HAP-1 (cell line): ENCODE measurements around the gene ISG20.

Experiments used
- DNase-seq, 2 experiments: peaks; one replicate each; pipeline ENCODE4 v3.0.0-alpha.2; 2016 to 2020; ENCODE audit warnings: low spot score in 2 of 2
- H3K27me3 ChIP-seq: fragments of 250-450 bp; sonication (Bioruptor Pico); 2 replicates; pipeline ENCODE4 v1.5.1; 2020; ENCODE audit warnings: low read depth, mild to moderate bottlenecking, moderate library complexity
- H3K36me3 ChIP-seq: fragments of 250-450 bp; sonication (Bioruptor Pico); replicated peaks from 2 replicates; pipeline ENCODE4 v1.5.1; 2020; ENCODE audit warnings: mild to moderate bottlenecking
- H3K4me1 ChIP-seq: fragments of 250-450 bp; sonication (Bioruptor Pico); 2 replicates; pipeline ENCODE4 v1.5.1; 2020; ENCODE audit warnings: mild to moderate bottlenecking
- H3K4me3 ChIP-seq: fragments of 250-450 bp; sonication (Bioruptor Pico); 2 replicates; pipeline ENCODE4 v1.5.1; 2020; ENCODE audit warnings: mild to moderate bottlenecking, moderate library complexity
- H3K9me3 ChIP-seq: fragments of 250-450 bp; sonication (Bioruptor Pico); 2 replicates; pipeline ENCODE4 v1.5.1; 2020; ENCODE audit warnings: mild to moderate bottlenecking, moderate library complexity
- in situ Hi-C: fragments of 300-500 bp; cut with MboI; formaldehyde crosslinking; loops from 3 replicates; pipeline ENCODE4 v1.14.3; 2020; ENCODE audit warnings: low sequenced_read_pairs, inconsistent platforms, mixed read lengths

Gene ISG20

DNA sequence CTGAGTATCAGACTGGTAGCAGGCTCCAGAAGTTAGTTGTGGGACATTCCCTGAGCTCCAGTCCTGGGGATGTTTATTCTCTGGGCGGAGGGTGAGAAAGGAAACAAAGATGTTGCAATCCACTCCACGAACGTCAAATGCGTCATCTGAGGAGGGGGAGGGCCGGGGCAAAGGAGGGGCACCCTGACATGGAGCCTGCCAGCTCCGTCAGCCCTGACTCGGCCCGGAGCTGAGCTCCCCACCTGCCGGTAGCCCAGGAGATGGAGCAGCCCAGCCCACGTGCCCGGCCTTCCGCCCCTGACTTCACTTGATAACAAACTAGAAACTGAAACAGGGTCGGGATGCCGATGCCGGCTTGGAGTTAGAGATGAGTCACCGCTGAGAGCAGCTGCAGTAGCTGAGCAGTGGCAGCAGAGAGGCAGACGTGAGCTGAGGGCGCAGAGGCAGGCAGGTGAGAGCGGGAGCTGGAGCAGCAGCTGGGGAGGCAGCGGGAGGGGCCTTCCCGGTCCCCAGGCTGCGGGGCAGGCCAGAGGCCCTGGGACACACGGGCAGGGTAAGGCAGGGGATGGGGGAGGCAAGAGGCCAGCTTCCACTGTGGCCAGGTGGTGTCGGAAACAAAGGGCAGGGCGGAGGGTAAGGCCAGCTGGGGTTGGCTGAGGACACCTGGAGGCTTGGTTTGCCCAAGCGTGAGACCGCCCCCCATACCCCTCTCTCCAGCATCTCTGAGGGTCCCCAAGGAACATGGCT lies at the start of gene ISG20:
TSS of gene ISG20 (plus strand) at position 391 of the 747 bp plus-strand sequence. CDS start at position 742, 351 bp downstream.
- peak within 1 kb of the TSS; percentile 11 for H3K4me3 ChIP-seq
- peak; percentile 47 to 81 for DNase-seq
- no peaks in the 10 kb centered on the region for H3K9me3 ChIP-seq
- peaks cover 11% of the 10 kb centered on the region for H3K4me1 ChIP-seq
- H3K36me3 ChIP-seq, result peaks cover 21% of the 10 kb centered on the region
- H3K27me3 ChIP-seq, result no peaks in the 10 kb centered on the region
- in situ Hi-C loops, result no loop called here

GRCh38 chr15:88590759-88591158 lies 48.1 kb upstream of the ISG20 start:
- Histone ChIP-seq H3K36me3 (no peaks in the 10 kb centered on the region), H3K4me3 (no peak overlapping the region), H3K27me3 (peaks cover 29% of the 10 kb centered on the region), H3K4me1 (no peaks in the 10 kb centered on the region), H3K9me3 (no peaks in the 10 kb centered on the region)
- in situ Hi-C loops, result no loop called here
- no peak for DNase-seq

- no peak for DNase-seq
Observed at GRCh38 chr15:88591384-88591783, 47.4 kb upstream of the ISG20 start.

GRCh38 chr15:88603885-88604284 lies 34.9 kb upstream of the ISG20 start:
- H3K9me3 ChIP-seq, result no peaks in the 10 kb centered on the region
- DNase-seq, result no peak
- no peaks in the 10 kb centered on the region for H3K36me3 ChIP-seq
- peaks cover 54% of the 10 kb centered on the region for H3K27me3 ChIP-seq
- in situ Hi-C loops, result no loop called here
- H3K4me1 ChIP-seq, result peaks cover 4% of the 10 kb centered on the region; the same call in 1 of the 2 replicates
- H3K4me3 ChIP-seq, result no peak overlapping the region

More at GRCh38 chr15:88591384-88591783, 47.4 kb upstream of the ISG20 start:
- H3K36me3 ChIP-seq, result no peaks in the 10 kb centered on the region
- in situ Hi-C loops, result no loop called here
- H3K9me3 ChIP-seq, result no peaks in the 10 kb centered on the region
- no peaks in the 10 kb centered on the region for H3K4me1 ChIP-seq
- peaks cover 26% of the 10 kb centered on the region for H3K27me3 ChIP-seq
- no peak overlapping the region for H3K4me3 ChIP-seq

GRCh38 chr15:88604381-88605188 lies 34.2 kb upstream of the ISG20 start:
- Histone ChIP-seq H3K27me3 (peaks cover 61% of the 10 kb centered on the region), H3K4me3 (no peak overlapping the region)
- in situ Hi-C loops, result no loop called here

DNA sequence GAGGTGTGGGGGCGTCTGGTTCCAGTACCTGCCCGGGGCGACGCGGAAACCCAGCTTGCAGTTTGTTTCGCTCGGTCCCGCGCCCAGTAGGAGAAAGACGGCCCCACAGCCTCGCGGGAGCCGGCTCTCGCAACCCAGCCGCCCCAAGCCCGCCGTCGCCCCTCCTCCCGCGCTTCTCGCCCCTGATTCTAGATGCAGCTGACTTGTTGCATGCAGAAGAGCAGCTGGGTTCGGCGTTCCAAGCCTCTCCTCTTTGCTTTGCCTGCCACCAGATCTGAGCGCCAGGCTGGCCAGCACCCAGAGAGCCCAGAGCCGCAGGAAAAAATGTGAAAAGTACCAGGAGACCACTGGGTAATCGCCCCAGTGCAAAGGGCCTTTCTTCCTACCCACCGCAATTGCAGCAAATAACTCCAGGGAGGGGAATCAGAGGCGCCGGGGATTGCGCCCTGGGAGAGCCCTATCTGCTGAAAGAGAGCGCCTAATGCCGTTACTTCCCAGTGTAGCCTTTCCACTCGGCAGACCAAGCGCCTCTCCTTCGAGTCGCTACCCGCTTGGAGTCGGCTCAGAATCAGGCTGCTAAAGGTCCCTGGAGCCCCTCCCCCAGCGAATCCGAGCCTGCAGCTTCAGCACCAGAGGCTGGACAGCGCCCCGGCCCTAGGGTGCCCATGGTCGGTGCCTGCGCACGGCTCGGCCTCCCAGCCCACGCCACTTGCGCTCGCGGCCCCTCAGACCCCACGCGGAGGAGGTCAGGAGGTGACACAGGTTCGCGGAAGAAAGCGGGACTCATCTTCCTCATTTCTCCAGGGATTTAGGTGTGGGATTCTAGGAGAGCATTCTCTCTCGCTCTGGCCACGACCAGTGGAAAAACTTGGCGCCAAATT lies 33.4 kb upstream of the ISG20 start:
- no peaks in the 10 kb centered on the region for H3K9me3 ChIP-seq
- no peak overlapping the region for H3K4me3 ChIP-seq
- H3K4me1 ChIP-seq, result peaks cover 4% of the 10 kb centered on the region; the same call in 1 of the 2 replicates
- in situ Hi-C loops, result no loop called here
- H3K36me3 ChIP-seq, result no peaks in the 10 kb centered on the region
- peaks cover 70% of the 10 kb centered on the region for H3K27me3 ChIP-seq
- DNase-seq, result peak in 1 of 2 experiments; percentile 91

More at GRCh38 chr15:88604381-88605188, 34.2 kb upstream of the ISG20 start:
- Histone ChIP-seq H3K4me1 (peaks cover 4% of the 10 kb centered on the region; the same call in 1 of the 2 replicates), H3K9me3 (no peaks in the 10 kb centered on the region), H3K36me3 (no peaks in the 10 kb centered on the region)
- no peak for DNase-seq

GRCh38 chr15:88606070-88606794 lies 32.6 kb upstream of the ISG20 start:
- DNase-seq, result no peak
- Histone ChIP-seq H3K4me3 (no peak overlapping the region), H3K27me3 (peaks cover 76% of the 10 kb centered on the region), H3K9me3 (no peaks in the 10 kb centered on the region), H3K36me3 (no peaks in the 10 kb centered on the region), H3K4me1 (peaks cover 4% of the 10 kb centered on the region; the same call in 1 of the 2 replicates)
- in situ Hi-C loops, result no loop called here

GRCh38 chr15:88607951-88608350 lies 30.9 kb upstream of the ISG20 start:
- H3K36me3 ChIP-seq, result no peaks in the 10 kb centered on the region
- no peaks in the 10 kb centered on the region for H3K9me3 ChIP-seq
- peaks cover 3% of the 10 kb centered on the region; the same call in 1 of the 2 replicates for H3K4me1 ChIP-seq
- in situ Hi-C loops, result no loop called here
- no peak overlapping the region for H3K4me3 ChIP-seq
- no peak for DNase-seq
- H3K27me3 ChIP-seq, result peaks cover 76% of the 10 kb centered on the region

GRCh38 chr15:88608607-88609181 lies 30.1 kb upstream of the ISG20 start:
- Histone ChIP-seq H3K4me3 (no peak overlapping the region), H3K4me1 (no peaks in the 10 kb centered on the region; the same call in 1 of the 2 replicates), H3K27me3 (peaks cover 74% of the 10 kb centered on the region), H3K9me3 (no peaks in the 10 kb centered on the region), H3K36me3 (no peaks in the 10 kb centered on the region)
- no peak for DNase-seq
- in situ Hi-C loops, result no loop called here

- no peak overlapping the region for H3K4me3 ChIP-seq
- peaks cover 7% of the 10 kb centered on the region for H3K4me1 ChIP-seq
- H3K36me3 ChIP-seq, result no peaks in the 10 kb centered on the region
- H3K27me3 ChIP-seq, result peaks cover 65% of the 10 kb centered on the region
- in situ Hi-C loops, result no loop called here
- H3K9me3 ChIP-seq, result no peaks in the 10 kb centered on the region
- peak in 1 of 2 experiments; percentile 16 for DNase-seq
Observed at GRCh38 chr15:88609344-88610090, 29.3 kb upstream of the ISG20 start.

DNA sequence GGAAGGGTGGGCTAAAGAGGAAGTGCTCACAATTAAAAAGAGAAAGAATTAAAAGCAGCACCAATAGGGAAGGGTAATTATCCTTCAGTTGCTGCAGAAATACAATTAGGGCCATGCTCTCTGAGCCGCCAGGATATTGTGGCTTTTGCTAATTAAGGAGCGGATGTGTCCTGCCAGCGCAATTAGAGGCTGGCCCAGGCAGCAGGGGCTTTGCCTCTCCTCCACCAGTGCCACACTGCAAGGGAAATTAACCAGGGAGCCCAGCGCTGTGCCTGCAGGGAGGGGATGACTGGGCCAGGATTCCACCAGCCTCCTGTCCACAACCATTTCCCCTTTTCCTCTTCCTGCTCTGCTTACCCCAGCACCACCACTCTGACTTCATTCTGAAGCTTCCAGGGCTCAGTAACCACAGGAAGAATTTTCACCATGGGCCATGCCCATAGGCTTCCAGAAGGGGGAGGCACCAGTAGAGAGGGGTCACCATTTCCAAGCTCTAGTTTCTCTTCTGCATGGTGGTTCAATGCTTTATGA lies 28.1 kb upstream of the ISG20 start:
- peak in 1 of 2 experiments; percentile 17 for DNase-seq
- H3K36me3 ChIP-seq, result no peaks in the 10 kb centered on the region
- no peaks in the 10 kb centered on the region for H3K9me3 ChIP-seq
- no peak overlapping the region for H3K4me3 ChIP-seq
- peaks cover 53% of the 10 kb centered on the region for H3K27me3 ChIP-seq
- peaks cover 20% of the 10 kb centered on the region for H3K4me1 ChIP-seq
- in situ Hi-C loops, result no loop called here
